Cardiac fibroblast (primary cell): ENCODE results near the gene MT1H.

Experiments used
- DNase-seq, 2 donors: peaks; one replicate each; pipeline versions ENCODE4 v3.0.0 to v3.0.0-alpha.2; 2010; ENCODE audit warnings: low read depth in 2 of 2
- H3K4me3 ChIP-seq, 2 donors: replicated peaks in 1 of 2; 1 replicate in 1 of 2; 2 replicates in 1 of 2; pipeline ENCODE4 v1.5.1; 2011; ENCODE audit warnings: low read depth in 2 of 2, low read length in 2 of 2, mild to moderate bottlenecking in 2 of 2, moderate library complexity in 1 of 2
- CTCF ChIP-seq: IDR thresholded peaks from one replicate; pipeline ENCODE4 v1.5.1; 2011; ENCODE audit warnings: low read depth, mild to moderate bottlenecking, low read length, inconsistent platforms

Gene MT1H

GRCh38 chr16:56636616-56637413 lies 32.8 kb upstream of the MT1H start:
- H3K4me3 ChIP-seq, result no peak overlapping the region
- no peak for TF ChIP-seq CTCF
- no peak for DNase-seq

- peak; percentile 60 to 62 for DNase-seq
Measured at GRCh38 chr16:56637814-56638750, 31.5 kb upstream of the MT1H start, which contains the start of gene MT1A. Gene MT1A, plus strand, starts transcription at chr16:56638666. Its CDS starts 73 bp downstream, at chr16:56638739.

GRCh38 chr16:56639045-56639444 lies 30.6 kb upstream of the MT1H start:
- no peak overlapping the region for H3K4me3 ChIP-seq
- no peak for DNase-seq
- no peak for TF ChIP-seq CTCF

More at GRCh38 chr16:56637814-56638750, 31.5 kb upstream of the MT1H start, which contains the start of gene MT1A:
- H3K4me3 ChIP-seq, result peak within 1 kb of the TSS; percentile 58 to 59
- TF ChIP-seq CTCF, result no peak

GRCh38 chr16:56640076-56640475 lies 29.5 kb upstream of the MT1H start:
- no peak for DNase-seq
- no peak for TF ChIP-seq CTCF
- H3K4me3 ChIP-seq, result no peak overlapping the region

- no peak for TF ChIP-seq CTCF
- no peak overlapping the region for H3K4me3 ChIP-seq
- DNase-seq, result no peak
Measured at GRCh38 chr16:56641166-56641565, 28.4 kb upstream of the MT1H start.

GRCh38 chr16:56643080-56643778 lies 26.4 kb upstream of the MT1H start:
- DNase-seq, result peak; percentile 57 to 63
- peak overlapping the region; percentile 31 to 45 for H3K4me3 ChIP-seq
- TF ChIP-seq CTCF, result peak; percentile 39
